ENCODE results near the gene ANTXRL.
"Not testable (repeated sequence)": the region's sequence is repeated elsewhere in the genome, so short reads cannot be mapped to it uniquely, and the experiment has no call there.

ANTXRL gene

GRCh38 chr10:46264737-46265368, 21.9 kb upstream of the ANTXRL start:
- H3K79me2 ChIP-seq (ENCODE audit: low read length) = no peaks in the 10 kb centered on the region
- no peaks in the 10 kb centered on the region for H3K9me3 ChIP-seq (ENCODE audit: insufficient read depth, low read length)

DNA sequence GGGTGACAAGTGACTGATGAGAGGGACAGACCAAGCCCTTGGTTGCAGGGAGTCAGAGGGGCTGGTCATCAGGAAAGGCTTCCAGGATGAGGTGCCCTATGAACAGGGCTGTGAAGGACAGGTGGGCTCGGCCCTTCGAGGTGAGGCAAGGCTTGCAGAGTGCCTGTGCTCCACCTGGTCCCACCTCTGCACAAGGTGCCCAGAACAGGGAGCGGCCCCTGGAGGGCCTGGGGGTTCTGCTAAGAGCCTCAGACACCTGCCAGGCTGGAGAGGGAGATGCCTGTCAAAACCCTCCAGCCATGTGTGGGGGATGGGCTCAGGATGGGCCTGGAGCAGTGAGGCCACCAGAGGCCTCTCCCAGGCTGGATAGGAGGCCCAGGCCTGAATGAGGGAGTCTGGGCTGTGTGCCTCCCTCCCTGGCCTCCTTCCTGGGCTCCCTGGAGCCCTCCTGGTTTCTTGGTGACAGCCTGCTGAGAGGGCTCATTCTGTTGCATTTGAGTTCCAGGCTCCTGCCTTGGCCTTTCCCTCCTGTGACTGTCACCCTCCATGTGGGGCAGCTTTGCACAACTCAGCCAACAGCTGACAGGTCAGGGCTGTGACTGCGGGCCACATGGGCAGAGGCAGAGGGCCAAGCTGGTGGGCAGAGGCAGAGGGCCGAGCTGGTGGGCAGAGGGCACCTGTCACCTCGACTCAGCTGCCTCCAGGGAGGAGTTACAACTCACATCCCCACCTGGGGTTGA, 21.1 kb upstream of the ANTXRL start:
- H3K79me2 ChIP-seq (ENCODE audit: low read length); H3K27me3 ChIP-seq (ENCODE audit: low read depth, low read length); H3K27ac ChIP-seq (ENCODE audit: low read length); H3K4me3 ChIP-seq (ENCODE audit: low read length); H4K20me1 ChIP-seq (ENCODE audit: insufficient read depth, low read length); H3K36me3 ChIP-seq (replicated peaks; ENCODE audit: low read depth, low read length); H3K9me3 ChIP-seq (ENCODE audit: insufficient read depth, low read length); H3K9ac ChIP-seq (ENCODE audit: low read length); H2AFZ ChIP-seq (ENCODE audit: low read depth, low read length); H3K4me2 ChIP-seq (ENCODE audit: low read length): not testable (repeated sequence)
- H3K4me1 ChIP-seq (ENCODE audit: low read length) = peaks cover 21% of the 10 kb centered on the region

More at GRCh38 chr10:46264737-46265368, 21.9 kb upstream of the ANTXRL start:
- Histone ChIP-seq H3K9ac (ENCODE audit: low read length) (no peak overlapping the region), H2AFZ (ENCODE audit: low read depth, low read length) (no peak overlapping the region), H3K4me1 (ENCODE audit: low read length) (peaks cover 17% of the 10 kb centered on the region), H3K4me3 (ENCODE audit: low read length) (no peak overlapping the region), H3K4me2 (ENCODE audit: low read length) (no peak overlapping the region), H3K36me3 (replicated peaks; ENCODE audit: low read depth, low read length) (no peaks in the 10 kb centered on the region), H3K27me3 (ENCODE audit: low read depth, low read length) (no peaks in the 10 kb centered on the region), H4K20me1 (ENCODE audit: insufficient read depth, low read length) (no peaks in the 10 kb centered on the region), H3K27ac (ENCODE audit: low read length) (no peak overlapping the region)
- no peak for TF ChIP-seq EZH2phosphoT487 (IDR thresholded peaks at IDR 0.05; ENCODE audit: low read depth)
- TF ChIP-seq, protein P1, sequence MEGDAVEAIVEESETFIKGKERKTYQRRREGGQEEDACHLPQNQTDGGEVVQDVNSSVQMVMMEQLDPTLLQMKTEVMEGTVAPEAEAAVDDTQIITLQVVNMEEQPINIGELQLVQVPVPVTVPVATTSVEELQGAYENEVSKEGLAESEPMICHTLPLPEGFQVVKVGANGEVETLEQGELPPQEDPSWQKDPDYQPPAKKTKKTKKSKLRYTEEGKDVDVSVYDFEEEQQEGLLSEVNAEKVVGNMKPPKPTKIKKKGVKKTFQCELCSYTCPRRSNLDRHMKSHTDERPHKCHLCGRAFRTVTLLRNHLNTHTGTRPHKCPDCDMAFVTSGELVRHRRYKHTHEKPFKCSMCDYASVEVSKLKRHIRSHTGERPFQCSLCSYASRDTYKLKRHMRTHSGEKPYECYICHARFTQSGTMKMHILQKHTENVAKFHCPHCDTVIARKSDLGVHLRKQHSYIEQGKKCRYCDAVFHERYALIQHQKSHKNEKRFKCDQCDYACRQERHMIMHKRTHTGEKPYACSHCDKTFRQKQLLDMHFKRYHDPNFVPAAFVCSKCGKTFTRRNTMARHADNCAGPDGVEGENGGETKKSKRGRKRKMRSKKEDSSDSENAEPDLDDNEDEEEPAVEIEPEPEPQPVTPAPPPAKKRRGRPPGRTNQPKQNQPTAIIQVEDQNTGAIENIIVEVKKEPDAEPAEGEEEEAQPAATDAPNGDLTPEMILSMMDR (IDR thresholded peaks at IDR 0.05; ENCODE audit: low read depth, low read length) = no peak

DNA sequence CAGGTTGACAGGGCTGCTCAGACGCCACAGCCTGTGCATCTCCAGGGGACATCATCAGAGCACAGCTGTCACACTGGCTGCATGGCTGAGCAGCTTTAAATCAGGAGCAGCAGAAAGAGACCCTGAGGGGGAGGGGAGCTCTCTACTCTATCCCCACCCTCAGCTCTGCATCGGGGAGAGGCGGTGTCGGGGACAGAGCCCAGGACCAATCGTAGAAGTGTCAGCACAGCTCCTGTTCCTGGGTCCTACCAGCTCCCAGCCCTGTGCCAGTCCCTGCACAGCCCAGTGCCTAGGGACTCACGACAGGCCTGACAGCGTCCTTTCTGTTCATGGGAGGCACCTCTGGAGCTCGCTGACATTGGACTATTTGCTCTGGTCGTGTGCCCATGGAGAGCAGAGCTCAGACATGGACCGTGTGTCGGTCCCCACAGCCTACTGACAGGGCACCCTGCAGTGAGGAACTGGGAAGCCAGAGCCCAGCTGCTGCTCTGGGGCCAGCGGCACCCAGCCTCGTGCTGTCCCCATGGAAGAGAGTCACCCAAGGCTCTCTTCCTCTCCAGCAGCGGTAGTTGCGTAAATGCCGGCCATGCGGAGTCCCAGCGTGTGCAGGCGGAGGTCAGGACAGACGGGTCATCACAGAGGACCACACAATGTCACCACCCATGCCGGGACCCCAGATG, 20.4 kb upstream of the ANTXRL start:
- no peaks in the 10 kb centered on the region for H3K36me3 ChIP-seq (replicated peaks; ENCODE audit: low read depth, low read length)
- H3K9ac ChIP-seq (ENCODE audit: low read length) = no peak overlapping the region
- H3K4me3 ChIP-seq (ENCODE audit: low read length) = no peak overlapping the region
- H3K4me2 ChIP-seq (ENCODE audit: low read length) = no peak overlapping the region
- H3K27me3 ChIP-seq (ENCODE audit: low read depth, low read length) = no peaks in the 10 kb centered on the region
- no peaks in the 10 kb centered on the region for H4K20me1 ChIP-seq (ENCODE audit: insufficient read depth, low read length)
- H3K4me1 ChIP-seq (ENCODE audit: low read length) = peaks cover 21% of the 10 kb centered on the region
- no peaks in the 10 kb centered on the region for H3K9me3 ChIP-seq (ENCODE audit: insufficient read depth, low read length)
- H3K27ac ChIP-seq (ENCODE audit: low read length) = no peak overlapping the region
- H3K79me2 ChIP-seq (ENCODE audit: low read length) = no peaks in the 10 kb centered on the region
- TF ChIP-seq, protein P1 (IDR thresholded peaks at IDR 0.05; ENCODE audit: low read depth, low read length) = no peak
- no peak for TF ChIP-seq EZH2phosphoT487 (IDR thresholded peaks at IDR 0.05; ENCODE audit: low read depth)
- H2AFZ ChIP-seq (ENCODE audit: low read depth, low read length) = no peak overlapping the region

- Histone ChIP-seq H3K9ac (ENCODE audit: low read length) (no peak overlapping the region), H3K4me3 (ENCODE audit: low read length) (no peak overlapping the region), H3K36me3 (replicated peaks; ENCODE audit: low read depth, low read length) (no peaks in the 10 kb centered on the region), H3K27me3 (ENCODE audit: low read depth, low read length) (no peaks in the 10 kb centered on the region), H3K79me2 (ENCODE audit: low read length) (no peaks in the 10 kb centered on the region), H3K27ac (ENCODE audit: low read length) (no peak overlapping the region), H3K4me1 (ENCODE audit: low read length) (peaks cover 21% of the 10 kb centered on the region), H3K9me3 (ENCODE audit: insufficient read depth, low read length) (no peaks in the 10 kb centered on the region), H2AFZ (ENCODE audit: low read depth, low read length) (no peak overlapping the region), H3K4me2 (ENCODE audit: low read length) (no peak overlapping the region), H4K20me1 (ENCODE audit: insufficient read depth, low read length) (no peaks in the 10 kb centered on the region)
- TF ChIP-seq, protein P1 (IDR thresholded peaks at IDR 0.05; ENCODE audit: low read depth, low read length) = no peak
- no peak for TF ChIP-seq EZH2phosphoT487 (IDR thresholded peaks at IDR 0.05; ENCODE audit: low read depth)
These were observed 19.4 kb upstream of the ANTXRL start for GRCh38 chr10:46267132-46267985.
